GOT3 (cell line): Measurements from ENCODE around the gene KCTD21.

ENCODE experiments used
- DNase-seq: peaks from one replicate; lab custom pipeline; 2025; ENCODE audit warnings: mixed read lengths; lab: John Stamatoyannopoulos, UW

The KCTD21 gene

GRCh38 chr11:78200553-78200952 lies 12.1 kb upstream of the KCTD21 start:
- no peak for DNase-seq

- DNase-seq, result no peak
Observed at GRCh38 chr11:78200061-78200460, 11.6 kb upstream of the KCTD21 start.

- no peak for DNase-seq
Observed at GRCh38 chr11:78199653-78200015, 11.2 kb upstream of the KCTD21 start.

DNA sequence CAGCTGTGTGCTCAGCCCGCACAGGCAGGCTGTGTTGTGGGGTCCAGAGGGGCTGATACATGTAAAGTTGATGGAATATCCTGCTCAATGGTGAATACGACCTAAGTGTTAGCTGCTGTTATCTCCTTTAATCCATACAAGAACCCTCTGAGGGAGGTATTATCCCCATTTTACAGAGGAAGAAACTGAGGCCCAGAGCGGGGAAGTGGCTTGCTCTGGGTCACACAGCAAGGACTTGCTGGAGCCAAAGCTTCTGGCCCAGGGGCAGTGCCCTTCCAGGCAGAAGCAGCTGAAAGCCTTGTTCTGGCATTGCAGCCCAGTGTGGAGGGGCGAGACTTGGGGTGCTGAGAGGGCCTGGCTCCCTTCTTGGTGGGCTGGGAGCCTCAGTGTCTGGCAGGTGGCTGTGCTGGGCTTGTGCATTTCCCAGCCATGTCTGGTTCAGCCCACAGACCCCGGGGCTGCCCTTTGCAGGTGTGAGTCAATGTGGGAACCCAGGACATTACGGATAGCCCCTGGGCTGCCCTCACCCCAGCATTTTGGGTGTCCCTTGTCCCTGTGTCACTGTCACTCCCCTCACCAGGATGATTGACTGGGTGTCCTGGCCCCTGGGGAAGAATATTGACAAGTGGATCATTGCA lies 10.7 kb upstream of the KCTD21 start:
- no peak for DNase-seq

- no peak for DNase-seq
Observed at GRCh38 chr11:78197816-78198215, 9.4 kb upstream of the KCTD21 start.

- DNase-seq, result no peak
Observed at GRCh38 chr11:78196661-78197091, 8.2 kb upstream of the KCTD21 start.

GRCh38 chr11:78195917-78196560 lies 7.6 kb upstream of the KCTD21 start:
- no peak for DNase-seq

- no peak for DNase-seq
Observed at GRCh38 chr11:78194490-78194889, 6.1 kb upstream of the KCTD21 start.

- DNase-seq, result no peak
Observed at GRCh38 chr11:78193806-78194205, 5.4 kb upstream of the KCTD21 start.

DNA sequence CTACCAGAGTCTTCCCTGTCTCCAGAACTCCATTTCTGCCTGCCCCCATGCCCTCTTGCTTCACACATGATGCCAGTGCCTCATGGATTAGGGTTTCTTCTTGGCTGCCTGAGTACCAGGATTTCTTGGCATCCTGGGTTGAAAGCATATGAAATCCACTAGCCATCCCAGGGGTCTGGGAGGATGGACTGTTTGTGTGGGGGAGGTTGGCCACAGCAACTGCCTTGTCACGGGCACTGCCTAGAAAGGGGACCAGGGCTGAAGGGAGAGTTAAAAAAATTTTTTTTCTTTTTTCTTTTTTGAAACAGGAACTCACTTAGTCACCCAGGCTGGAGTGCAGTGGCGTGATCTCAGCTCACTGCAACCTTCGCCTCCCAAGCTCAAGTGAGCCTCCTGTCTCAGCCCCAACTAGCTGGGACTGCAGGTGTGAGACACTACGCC lies 4.5 kb upstream of the KCTD21 start:
- DNase-seq, result no peak

- no peak for DNase-seq
Observed at GRCh38 chr11:78192223-78192719, 3.8 kb upstream of the KCTD21 start.

- no peak for DNase-seq
Observed at GRCh38 chr11:78190871-78191538, 2.6 kb upstream of the KCTD21 start.

GRCh38 chr11:78190374-78190773 lies 1.9 kb upstream of the KCTD21 start:
- no peak for DNase-seq

DNA sequence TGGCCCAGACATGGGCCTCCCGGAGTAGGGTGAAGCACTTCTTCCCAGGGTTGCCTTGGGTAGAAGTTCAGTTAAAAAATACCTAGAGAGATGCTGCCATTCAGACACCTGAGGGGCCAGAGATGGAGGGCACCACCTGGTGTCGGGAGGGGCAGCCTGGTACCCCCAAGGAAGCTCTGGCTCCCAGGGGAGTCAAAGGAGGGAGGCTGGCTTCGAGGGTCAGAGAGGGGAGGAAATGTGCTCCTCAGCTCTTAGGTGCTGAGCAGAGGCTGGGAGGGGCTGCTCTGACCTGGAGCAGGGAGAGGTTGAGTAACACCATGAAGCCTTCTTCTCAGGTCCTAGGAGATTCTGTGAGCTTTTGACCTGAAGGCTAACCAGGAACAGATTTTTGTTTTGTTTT lies 1.4 kb upstream of the KCTD21 start:
- DNase-seq, result no peak

DNA sequence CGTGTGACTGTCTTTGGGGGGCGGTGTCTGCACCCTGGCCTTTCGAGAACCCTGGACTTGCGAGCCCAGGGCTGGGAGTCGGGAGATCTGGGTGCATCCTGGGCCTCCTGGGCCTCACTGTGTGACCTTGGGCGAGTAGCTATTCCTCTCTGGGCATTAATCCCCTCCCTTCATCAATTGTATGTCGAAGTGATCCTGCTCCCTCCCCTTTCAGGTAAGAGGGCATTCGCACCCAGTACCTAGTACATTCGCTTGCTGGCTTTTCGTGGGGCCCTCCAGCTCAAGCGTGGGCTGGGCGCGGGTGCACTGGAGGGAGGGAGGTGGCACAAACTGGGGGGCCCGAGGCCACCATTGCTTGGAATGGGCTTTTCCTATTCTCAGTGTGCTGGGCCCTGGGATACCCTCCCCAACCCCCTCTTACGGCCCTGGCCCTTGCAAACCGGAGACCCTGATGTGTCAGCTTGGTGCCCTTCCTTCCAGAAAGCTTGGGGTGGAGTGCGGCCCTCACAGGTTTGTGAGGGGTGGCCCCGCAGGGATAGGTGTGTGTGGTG lies 823 bp upstream of the KCTD21 start:
- no peak for DNase-seq

- peak; percentile 39 for DNase-seq
Observed at GRCh38 chr11:78187366-78188285, 800 bp downstream of the KCTD21 start.

GRCh38 chr11:78181185-78181584 lies 7.2 kb downstream of the KCTD21 start:
- DNase-seq, result no peak

GRCh38 chr11:78180751-78181150 lies 7.7 kb downstream of the KCTD21 start:
- DNase-seq, result no peak

GRCh38 chr11:78179459-78180071 lies 8.9 kb downstream of the KCTD21 start:
- DNase-seq, result no peak

- no peak for DNase-seq
Observed at GRCh38 chr11:78177216-78177615, 11.2 kb downstream of the KCTD21 start.

DNA sequence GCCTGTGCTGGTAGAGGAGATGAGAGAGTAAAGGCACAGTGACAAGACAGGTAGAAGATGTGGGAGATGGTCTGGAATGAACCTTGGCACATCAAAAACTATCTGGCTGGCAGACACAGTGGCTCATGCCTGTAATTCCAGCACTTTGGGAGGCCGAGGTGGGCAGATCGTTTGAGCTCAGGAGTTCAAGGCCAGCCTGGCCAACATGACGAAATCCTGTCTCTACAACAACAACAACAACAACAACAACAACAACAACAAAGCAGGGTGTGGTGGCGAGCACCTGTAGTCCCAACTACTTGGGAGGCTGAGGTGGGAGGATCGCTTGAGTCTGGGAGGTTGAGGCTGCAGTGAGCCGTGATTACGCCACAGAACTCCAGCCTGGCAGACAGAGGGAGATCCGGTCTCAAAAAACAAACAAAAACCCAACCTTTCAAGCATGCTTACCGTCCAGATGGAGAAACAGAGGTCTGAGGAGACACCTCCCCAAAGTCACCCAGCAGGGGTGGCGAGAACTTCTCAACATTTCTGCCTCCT lies 11.8 kb downstream of the KCTD21 start:
- no peak for DNase-seq
